Measurements from ENCODE around the gene PRM2.
"Not testable (repeated sequence)": the region's sequence is repeated elsewhere in the genome, so short reads cannot be mapped to it uniquely, and the experiment has no call there.

Gene PRM2

DNA sequence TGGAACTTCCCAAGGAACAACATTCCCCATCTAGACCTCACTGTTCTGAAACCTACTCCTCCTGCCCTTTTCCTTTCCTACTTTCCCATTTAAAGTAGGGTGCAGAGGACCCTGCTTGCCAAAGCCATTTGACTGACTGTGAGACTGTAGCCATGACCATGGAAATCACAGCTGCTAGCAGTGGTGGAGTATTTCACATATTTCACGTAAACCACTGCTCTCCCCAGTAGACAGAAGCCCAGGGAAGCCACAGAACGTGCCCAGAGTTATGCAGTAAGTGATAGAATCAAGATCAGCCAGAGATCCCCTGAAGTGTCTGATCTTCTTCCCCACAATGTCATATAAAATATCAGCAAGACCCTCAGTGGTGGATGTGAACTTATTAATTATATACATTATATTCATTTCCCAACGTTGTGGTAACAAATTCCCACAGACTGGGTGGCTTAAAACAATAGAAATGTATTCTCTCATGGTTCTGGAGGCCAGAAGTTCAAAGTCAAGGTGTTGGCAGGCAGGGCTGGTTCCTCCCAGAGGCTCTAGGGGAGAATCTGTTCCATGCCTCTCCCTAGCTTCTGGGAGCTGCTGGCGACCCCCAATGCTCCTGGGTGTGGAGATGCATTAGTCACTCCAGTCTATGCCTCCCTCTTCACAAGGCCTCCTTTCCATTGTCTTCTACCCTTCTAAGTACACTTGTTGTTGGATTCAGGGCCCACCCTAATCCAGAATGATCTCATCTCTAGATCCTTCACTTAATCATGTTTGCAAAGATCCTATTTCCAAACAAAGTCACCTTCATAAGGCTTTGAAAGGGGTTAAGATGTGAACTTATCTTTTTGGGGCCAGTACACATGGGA lies 25.6 kb upstream of the PRM2 start:
- ChIA-PET CTCF (interaction anchor here (0.5 kb wide), 1 partner anchor 48 kb away, joined by 3 read pairs; no protein-coding TSS in a partner anchor), POLR2A (ENCODE audit: low non-redundant PET) (no interaction called here)
- DNase-seq (ENCODE audit: low spot score): no peak
- no peak overlapping the region for H3K27ac ChIP-seq
- TF ChIP-seq CTCF (conservative IDR thresholded peaks at IDR 0.05; ENCODE audit: low read depth): no peak

DNA sequence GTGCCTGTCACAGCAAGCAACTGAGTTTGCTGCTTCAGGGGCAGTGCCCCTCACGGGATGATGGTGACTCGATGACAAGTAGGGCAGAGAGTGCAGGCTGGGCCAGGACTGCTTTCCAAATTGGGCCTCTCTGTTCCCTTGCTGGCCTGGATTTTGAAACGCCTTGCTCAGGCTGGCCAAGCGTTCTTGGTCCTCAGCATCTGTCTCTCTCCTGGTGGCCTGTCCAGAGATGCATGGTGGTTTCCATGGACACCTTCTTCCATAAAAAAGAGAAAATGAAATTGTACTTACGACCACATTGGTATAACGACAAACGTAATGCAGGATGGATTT lies 24.2 kb upstream of the PRM2 start:
- ChIA-PET POLR2A (ENCODE audit: low non-redundant PET) (no interaction called here), CTCF (no interaction called here)
- no peak for TF ChIP-seq CTCF (conservative IDR thresholded peaks at IDR 0.05; ENCODE audit: low read depth)
- no peak for DNase-seq (ENCODE audit: low spot score)
- no peak overlapping the region for H3K27ac ChIP-seq

GRCh38 chr16:11299865-11300559 lies 23.7 kb upstream of the PRM2 start:
- no peak for DNase-seq (ENCODE audit: low spot score)
- CTCF ChIA-PET: interaction anchor here (0.5 kb wide), 1 partner anchor 13 kb away, joined by 3 read pairs; no protein-coding TSS in a partner anchor
- no peak overlapping the region for H3K27ac ChIP-seq
- POLR2A ChIA-PET (ENCODE audit: low non-redundant PET): no interaction called here
- TF ChIP-seq CTCF (conservative IDR thresholded peaks at IDR 0.05; ENCODE audit: low read depth): no peak

DNA sequence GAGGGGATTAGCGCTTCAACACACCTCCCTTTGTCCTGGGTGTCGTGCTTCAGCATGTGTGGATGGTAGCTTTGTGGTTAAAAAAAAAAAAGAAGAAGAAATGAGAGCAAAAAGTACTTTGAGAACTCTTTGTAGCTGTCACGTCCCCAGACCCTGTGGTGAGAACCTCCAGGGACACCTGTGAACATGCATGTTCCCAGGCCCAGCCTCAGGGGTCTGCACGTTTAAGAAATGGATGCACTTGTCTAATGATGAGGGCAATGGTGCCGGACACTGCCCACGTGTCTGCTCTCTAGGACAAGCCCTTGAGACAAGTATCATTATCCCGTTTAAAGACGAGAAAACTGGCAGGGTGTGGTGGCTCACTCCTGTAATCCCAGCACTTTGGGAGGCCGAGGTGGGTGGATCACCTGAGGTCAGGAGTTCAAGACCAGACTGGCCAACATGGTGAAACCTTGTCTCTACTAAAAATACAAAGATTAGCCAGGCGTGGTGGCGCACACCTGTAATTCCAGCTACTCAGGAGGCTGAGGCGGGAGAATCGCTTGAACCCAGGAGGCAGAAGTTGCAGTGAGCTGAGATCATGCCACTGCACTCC lies 22.8 kb upstream of the PRM2 start:
- POLR2A ChIA-PET (ENCODE audit: low non-redundant PET); CTCF ChIA-PET; H3K27ac ChIP-seq; DNase-seq (ENCODE audit: low spot score): not testable (repeated sequence)

DNA sequence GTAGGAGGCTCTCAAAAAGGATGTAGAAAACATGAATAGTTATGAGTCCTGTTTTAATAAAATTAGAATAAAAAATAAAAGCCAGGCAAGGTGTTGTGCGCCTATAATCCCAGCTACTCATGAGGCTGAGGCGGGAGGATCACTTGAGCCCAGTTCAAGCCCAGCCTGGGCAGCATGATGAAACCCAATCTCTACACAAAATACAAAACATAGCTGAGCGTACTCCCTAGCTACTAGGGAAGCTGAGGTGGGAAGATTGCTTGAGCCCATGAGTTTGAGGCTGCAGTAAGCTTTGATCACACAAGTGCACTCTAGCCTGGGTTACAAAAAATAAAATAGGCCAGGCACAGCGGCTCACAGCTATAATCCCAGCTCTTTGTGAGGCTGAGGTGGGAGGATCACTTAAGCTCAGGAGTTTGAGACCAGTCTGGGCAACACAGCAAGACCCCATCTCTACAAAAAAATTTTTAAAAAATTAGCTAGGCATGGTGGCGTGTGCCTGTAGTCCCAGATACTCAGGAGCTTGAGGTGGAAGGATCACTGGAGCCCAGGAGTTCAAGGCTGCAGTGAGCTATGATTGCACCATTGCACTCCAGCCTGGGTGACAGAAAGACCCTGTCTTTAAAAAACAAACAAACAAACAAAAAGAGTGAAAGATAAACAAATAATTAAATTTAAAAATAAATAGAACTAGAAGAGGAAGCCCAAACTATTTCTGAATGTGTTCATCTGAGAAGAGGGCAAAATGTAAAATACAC lies 22.0 kb upstream of the PRM2 start:
- ChIA-PET CTCF (interaction anchor here (0.7 to 1.6 kb wide), 2 partner anchors 21 to 43 kb away, joined by 3 to 6 read pairs; no protein-coding TSS in a partner anchor), POLR2A (ENCODE audit: low non-redundant PET) (no interaction called here)
- no peak for DNase-seq (ENCODE audit: low spot score)
- TF ChIP-seq CTCF (conservative IDR thresholded peaks at IDR 0.05; ENCODE audit: low read depth): no peak
- H3K27ac ChIP-seq: no peak overlapping the region

DNA sequence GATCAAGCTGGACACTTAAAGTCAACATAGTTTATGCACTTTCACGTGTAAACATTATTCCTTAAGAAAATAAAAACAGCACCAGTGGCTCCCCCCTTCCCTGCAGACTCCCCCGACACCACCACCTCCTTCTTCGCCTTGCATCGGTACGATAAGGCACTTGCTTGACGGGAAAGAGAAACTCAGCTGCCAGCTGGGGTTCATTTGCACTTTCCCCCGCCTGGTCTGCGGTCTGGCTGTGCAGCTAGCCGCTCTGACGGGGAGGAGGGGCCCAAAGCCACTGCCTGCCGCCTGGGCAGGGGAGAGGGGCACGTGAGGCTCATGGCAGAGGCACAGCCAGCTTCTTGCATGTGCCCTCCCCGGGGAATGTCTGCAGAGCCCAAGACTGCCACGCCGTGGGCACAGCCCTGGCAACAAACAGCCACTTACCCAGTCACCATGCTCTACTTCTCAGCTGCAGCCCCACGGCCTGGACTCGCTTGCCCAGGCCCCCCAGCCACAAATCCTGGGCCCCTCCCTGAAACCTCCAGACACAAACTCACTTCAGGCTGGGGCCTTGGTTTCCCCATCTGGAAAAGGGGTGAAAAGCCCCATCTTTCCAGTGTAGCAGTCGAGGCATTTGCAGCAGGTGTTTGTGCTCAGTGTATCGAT lies 21.3 kb upstream of the PRM2 start:
- peak overlapping the region; percentile 14; the same call in 1 of the 2 replicates for H3K27ac ChIP-seq
- ChIA-PET POLR2A (ENCODE audit: low non-redundant PET) (no interaction called here), CTCF (interaction anchor here (0.7 to 1.6 kb wide), 2 partner anchors 22 to 42 kb away, joined by 3 to 6 read pairs; no protein-coding TSS in a partner anchor)
- TF ChIP-seq CTCF (conservative IDR thresholded peaks at IDR 0.05; ENCODE audit: low read depth): no peak
- no peak for DNase-seq (ENCODE audit: low spot score)
